Esophagus mucosa (tissue), 1 donor: Measurements from ENCODE around the gene ADCYAP1R1. TPM values are rescaled to one million over a fixed set of nuclear protein-coding genes. Genes with fewer than 3 reads are reported as not detected.

Experiments
- ATAC-seq: fragments of 200-7000 bp; cut with Tn5 transposase; one replicate; pipeline ENCODE4 v1.9.1; 2020
- total RNA-seq: library from RNA; stranded (reverse); gene quantifications from one replicate; pipeline ENCODE4 v1.2.4, GENCODE V29; 2023
- donor health status: DM: yes; HTN: yes; CAD: no.

ADCYAP1R1 gene
- total RNA-seq, 1 donor from 2014 or later: 0.12 TPM

GRCh38 chr7:31044529-31044928, 7.6 kb upstream of the ADCYAP1R1 start:
- no peak for ATAC-seq

GRCh38 chr7:31046723-31047122, 5.4 kb upstream of the ADCYAP1R1 start:
- no peak for ATAC-seq

- no peak for ATAC-seq
Measured at GRCh38 chr7:31047313-31048146, 4.6 kb upstream of the ADCYAP1R1 start.

GRCh38 chr7:31049005-31049765, 2.9 kb upstream of the ADCYAP1R1 start:
- no peak for ATAC-seq

GRCh38 chr7:31052487-31052840, 356 bp downstream of the ADCYAP1R1 start:
- ATAC-seq: no peak

- ATAC-seq: no peak
Measured at GRCh38 chr7:31052841-31053601, 913 bp downstream of the ADCYAP1R1 start.

- no peak for ATAC-seq
Measured at GRCh38 chr7:31053986-31054385, 1.9 kb downstream of the ADCYAP1R1 start.

- no peak for ATAC-seq
Measured at GRCh38 chr7:31054608-31055278, 2.6 kb downstream of the ADCYAP1R1 start.

GRCh38 chr7:31055471-31055870, 3.4 kb downstream of the ADCYAP1R1 start:
- ATAC-seq: no peak

- no peak for ATAC-seq
Measured at GRCh38 chr7:31056775-31057346, 4.8 kb downstream of the ADCYAP1R1 start.

GRCh38 chr7:31058122-31058521, 6.0 kb downstream of the ADCYAP1R1 start:
- no peak for ATAC-seq

GRCh38 chr7:31058688-31059087, 6.6 kb downstream of the ADCYAP1R1 start:
- ATAC-seq: no peak

GRCh38 chr7:31059551-31059950, 7.4 kb downstream of the ADCYAP1R1 start:
- no peak for ATAC-seq

- no peak for ATAC-seq
Measured at GRCh38 chr7:31061185-31061584, 9.1 kb downstream of the ADCYAP1R1 start.

- no peak for ATAC-seq
Measured at GRCh38 chr7:31062746-31063435, 10.8 kb downstream of the ADCYAP1R1 start.

- ATAC-seq: no peak
Measured at GRCh38 chr7:31065021-31065593, 13.0 kb downstream of the ADCYAP1R1 start.

- ATAC-seq: no peak
Measured at GRCh38 chr7:31065840-31066239, 13.7 kb downstream of the ADCYAP1R1 start.

GRCh38 chr7:31066516-31067130, 14.5 kb downstream of the ADCYAP1R1 start:
- ATAC-seq: no peak

GRCh38 chr7:31067491-31067890, 15.4 kb downstream of the ADCYAP1R1 start:
- ATAC-seq: no peak

- ATAC-seq: no peak
Measured at GRCh38 chr7:31068006-31068675, 16.0 kb downstream of the ADCYAP1R1 start.
